Mammary epithelial cell (primary cell): ENCODE results near the gene MED13.

Experiments used
- CTCF ChIP-seq, 2 donors: IDR thresholded peaks in 1 of 2; conservative IDR thresholded peaks in 1 of 2; 2 replicates each; pipeline ENCODE4 v1.5.1; 2011 to 2012; ENCODE audit warnings: inconsistent platforms in 2 of 2, low read length in 2 of 2, mild to moderate bottlenecking in 2 of 2, control low read depth in 1 of 2, low read depth in 1 of 2; ENCODE audit not compliant: insufficient read depth in 1 of 2; ENCODE audit errors: extremely low read depth in 1 of 2
- EZH2 ChIP-seq: IDR thresholded peaks from 2 replicates; pipeline ENCODE4 v1.6.1; 2012; ENCODE audit warnings: low read length, inconsistent platforms, borderline replicate concordance

GRCh38 chr17:62085511-62086408, 20.7 kb upstream of the MED13 start:
- no peak for TF ChIP-seq CTCF (conservative IDR thresholded peaks at IDR 0.05 in 1 of 2, IDR thresholded peaks at IDR 0.05 in 1 of 2; ENCODE audit: extremely low read depth in 1 of 2, insufficient read depth in 1 of 2, low read depth in 1 of 2, low read length in 2 of 2)
- TF ChIP-seq EZH2 = no peak
